K562 (cell line): ENCODE results near the gene TPCN1. TPM values are rescaled to one million over a fixed set of nuclear protein-coding genes. Genes with fewer than 3 reads are reported as not detected.
A peak's percentile ranks its signal among the peaks of the same experiment; 100 is the strongest.

Experiments
- ATF3 ChIP-seq, 2 experiments: fragments of 450-650 bp in 1 of 2; sonication (generic) in 1 of 2; formaldehyde crosslinking in 1 of 2; IDR thresholded peaks in 1 of 2; conservative IDR thresholded peaks in 1 of 2; 2 replicates each; pipeline versions ENCODE4 v1.6.1 to v1.8.1; 2016 to 2023; ENCODE audit warnings: mild to moderate bottlenecking in 2 of 2, moderate library complexity in 2 of 2, inconsistent platforms in 1 of 2, missing genetic modification reagents in 1 of 2
- BCOR ChIP-seq: fragments of 450-650 bp; IDR thresholded peaks from 2 replicates; pipeline ENCODE4 v1.6.1; 2016
- CREB1 ChIP-seq, 2 experiments: sonication (generic) in 1 of 2; formaldehyde crosslinking in 1 of 2; IDR thresholded peaks; 2 replicates each; pipeline versions ENCODE4 v1.6.1 to v1.8.0; 2012 to 2022; ENCODE audit warnings: inconsistent platforms in 1 of 2, mild to moderate bottlenecking in 1 of 2, missing genetic modification reagents in 1 of 2, moderate library complexity in 1 of 2
- EP400 ChIP-seq: fragments of 450-650 bp; IDR thresholded peaks from 2 replicates; pipeline ENCODE4 v1.6.1; 2017; ENCODE audit warnings: antibody characterized with exemption, mild to moderate bottlenecking, moderate library complexity
- FOXK2 ChIP-seq, 2 experiments: fragments of 450-650 bp; IDR thresholded peaks in 1 of 2; conservative IDR thresholded peaks in 1 of 2; 2 replicates each; pipeline ENCODE4 v1.6.1; 2016; ENCODE audit warnings: low read depth in 2 of 2, mild to moderate bottlenecking in 1 of 2
- KDM1A ChIP-seq, 2 experiments: fragments of 450-650 bp; IDR thresholded peaks; 2 replicates each; pipeline ENCODE4 v1.6.1; 2016; ENCODE audit warnings: mild to moderate bottlenecking in 2 of 2
- MAX ChIP-seq: sonication (generic); formaldehyde crosslinking; IDR thresholded peaks from 2 replicates; pipeline ENCODE4 v1.9.0; 2022; ENCODE audit warnings: mild to moderate bottlenecking, missing genetic modification reagents
- MYC ChIP-seq, 2 experiments: fragments of 250-450 bp in 1 of 2; sonication (Bioruptor Pico) in 1 of 2; IDR thresholded peaks; 2 replicates each; pipeline versions ENCODE4 v1.5.1 to v1.6.1; 2012 to 2021; ENCODE audit warnings: low read depth in 2 of 2, borderline replicate concordance in 1 of 2, improper control_type of control experiment in 1 of 2, low read length in 1 of 2, mild to moderate bottlenecking in 1 of 2, moderate library complexity in 1 of 2
- NFE2 ChIP-seq: IDR thresholded peaks from 2 replicates; pipeline ENCODE4 v1.6.1; 2014; ENCODE audit warnings: antibody characterized with exemption, low read depth
- NR2C1 ChIP-seq, 2 experiments: fragments of 450-650 bp; IDR thresholded peaks; 2 replicates each; pipeline ENCODE4 v1.6.1; 2017; ENCODE audit warnings: mild to moderate bottlenecking in 2 of 2, antibody characterized with exemption in 1 of 2, inconsistent platforms in 1 of 2, missing compliant biosample characterization in 1 of 2, missing genetic modification characterization in 1 of 2
- NRF1 ChIP-seq, 2 experiments: fragments of 450-650 bp; IDR thresholded peaks in 1 of 2; conservative IDR thresholded peaks in 1 of 2; 2 replicates each; pipeline ENCODE4 v1.6.1; 2014; ENCODE audit warnings: mild to moderate bottlenecking in 2 of 2
- SMARCA4 ChIP-seq: fragments of 450-650 bp; IDR thresholded peaks from 2 replicates; pipeline ENCODE4 v1.6.1; 2016
- SMARCA5 ChIP-seq: fragments of 450-650 bp; IDR thresholded peaks from 2 replicates; pipeline ENCODE4 v1.6.1; 2016
- SNAPC5 ChIP-seq: fragments of 250-450 bp; sonication (Bioruptor Pico); IDR thresholded peaks from 2 replicates; pipeline ENCODE4 v1.8.0; 2021; ENCODE audit warnings: moderate library complexity, mild to moderate bottlenecking, inconsistent platforms
- ZBTB5 ChIP-seq: fragments of 450-650 bp; IDR thresholded peaks from 2 replicates; pipeline ENCODE4 v1.6.1; 2017; ENCODE audit warnings: antibody characterized with exemption
- ZFP36 ChIP-seq: fragments of 150-350 bp; IDR thresholded peaks from 2 replicates; pipeline ENCODE4 v1.6.1; 2018; ENCODE audit warnings: low read length, low read depth; ENCODE audit not compliant: partially characterized antibody
- ZNF592 ChIP-seq: fragments of 450-650 bp; IDR thresholded peaks from 2 replicates; pipeline ENCODE4 v1.6.1; 2017; ENCODE audit warnings: antibody characterized with exemption, mild to moderate bottlenecking
- polyA plus RNA-seq, 8 experiments: library from polyadenylated mRNA; depleted of rRNA in 4 of 8; stranded (reverse) in 5 of 8; unstranded in 3 of 8; fragments of >200 nt; fragmentation: Nextera tagmentation in 2 of 8; fragmentation: Illumina TruSeq in 1 of 8; extraction: Ambion mirVana in 2 of 8; extraction: Trizol in 1 of 8; gene quantifications; 2 replicates each; pipeline versions ENCODE4 v1.2.1 to v1.2.3, GENCODE V29; 2011 to 2014; ENCODE audit warnings: inconsistent platforms in 1 of 8, missing spikeins in 1 of 8
- total RNA-seq, 7 experiments: library from RNA; depleted of rRNA in 6 of 7; stranded (reverse); fragments of >200 nt in 6 of 7; fragmentation: Illumina TruSeq in 2 of 7; extraction: Trizol in 2 of 7; gene quantifications; 2 replicates each; pipeline versions ENCODE4 v1.2.1 to v1.2.3, GENCODE V29; 2011 to 2021; ENCODE audit warnings: low replicate concordance in 1 of 7

TPCN1 gene
- total and polyA plus RNA-seq, 9 of the 15 experiments (the other 6 are each of a cell fraction or from before 2014, with no cell fraction given), result 0.80 to 23.8 (median 7.4) TPM

GRCh38 chr12:113333877-113334785, 112.9 kb downstream of the TPCN1 start (continued):
- TF ChIP-seq NRF1 (conservative IDR thresholded peaks at IDR 0.05 in 1 of 2, IDR thresholded peaks at IDR 0.05 in 1 of 2), result peak; percentile 33 to 41
- 0 out of 2 replicates have a peak, but pooled peaks have one; percentile 12 for TF ChIP-seq CREB1 (IDR thresholded peaks at IDR 0.05)
- no peak for TF ChIP-seq CREB1 (CRISPR knock-in tag; IDR thresholded peaks at IDR 0.05)
- TF ChIP-seq SMARCA5, result peak; percentile 95
- 0 out of 2 replicates have a peak, but pooled peaks have one; percentile 17 for TF ChIP-seq MYC (IDR thresholded peaks at IDR 0.05; ENCODE audit: low read depth, low read length)
- no peak for TF ChIP-seq MYC (CRISPR knock-in tag; IDR thresholded peaks at IDR 0.05; ENCODE audit: borderline replicate concordance, low read depth)
- no peak for TF ChIP-seq ATF3 (IDR thresholded peaks at IDR 0.05)
- peak; percentile 20; the same call in 1 of the 2 replicates for TF ChIP-seq ATF3 (CRISPR knock-in tag; conservative IDR thresholded peaks at IDR 0.05)
- no peak for TF ChIP-seq SNAPC5 (CRISPR knock-in tag)
- peak; percentile 65 to 84 for TF ChIP-seq KDM1A (IDR thresholded peaks at IDR 0.05)
- peak in 1 of 2 experiments; percentile 82; a peak in 2 of 4 replicates for TF ChIP-seq FOXK2 (conservative IDR thresholded peaks at IDR 0.05 in 1 of 2, IDR thresholded peaks at IDR 0.05 in 1 of 2; ENCODE audit: low read depth in 2 of 2)
- no peak for TF ChIP-seq ZBTB5
- TF ChIP-seq EP400, result peak; percentile 55; the same call in 1 of the 2 replicates
- TF ChIP-seq BCOR, result peak; percentile 90
- TF ChIP-seq SMARCA4, result 0 out of 2 replicates have a peak, but pooled peaks have one; percentile 1
- TF ChIP-seq NR2C1 (IDR thresholded peaks at IDR 0.05), result no peak
- 0 out of 2 replicates have a peak, but pooled peaks have one; percentile 8 for TF ChIP-seq NR2C1 (tag; IDR thresholded peaks at IDR 0.05)
- peak; percentile 82 for TF ChIP-seq ZNF592
- TF ChIP-seq ZFP36, result peak; percentile 86
- TF ChIP-seq MAX, result peak; percentile 83
- TF ChIP-seq NFE2, result no peak
